Activated CD8-positive, alpha-beta T cell treated with anti-CD3 and anti-CD28 coated beads for 36 hours (primary cell): ENCODE measurements around the gene FAM193A. TPM values are rescaled to one million over a fixed set of nuclear protein-coding genes. Genes with fewer than 3 reads are reported as not detected.

Experiments used
- ATAC-seq: fragments of 200-7000 bp; cut with Tn5 transposase; one replicate; pipeline ENCODE4 v1.10.0; 2021; ENCODE audit warnings: mild to moderate bottlenecking, moderate library complexity
- CTCF ChIA-PET: fragments of 350-600 bp; sonication (Branson Sonifier 250); formaldehyde crosslinking; loops from one replicate; lab custom pipeline; 2021; ENCODE audit warnings: antibody characterized with exemption; lab: Charles Lee
- POLR2A ChIA-PET: fragments of 350-600 bp; sonication (Branson Sonifier 250); formaldehyde crosslinking; loops from one replicate; lab custom pipeline; 2021; ENCODE audit warnings: antibody characterized with exemption; lab: Charles Lee
- DNase-seq: peaks from one replicate; pipeline ENCODE4 v3.0.0-alpha.2; 2020
- H3K27ac Mint-ChIP-seq: one replicate; pipeline ENCODE4 v1.8.0; 2021; ENCODE audit warnings: mild to moderate bottlenecking, mixed read lengths
- H3K27me3 Mint-ChIP-seq: one replicate; pipeline ENCODE4 v1.8.0; 2021; ENCODE audit warnings: mixed read lengths
- H3K36me3 Mint-ChIP-seq: one replicate; pipeline ENCODE4 v1.8.0; 2021; ENCODE audit warnings: low read depth, mixed read lengths
- H3K4me1 Mint-ChIP-seq: one replicate; pipeline ENCODE4 v1.8.0; 2021; ENCODE audit warnings: low read depth, mixed read lengths
- H3K4me3 Mint-ChIP-seq: one replicate; pipeline ENCODE4 v1.8.0; 2021; ENCODE audit warnings: mild to moderate bottlenecking, moderate library complexity, mixed read lengths
- H3K9me3 Mint-ChIP-seq: one replicate; pipeline ENCODE4 v1.8.0; 2021; ENCODE audit warnings: mixed read lengths
- CTCF ChIP-seq: fragments of 200-600 bp; IDR thresholded peaks from one replicate; pipeline ENCODE4 v1.8.0; 2022; ENCODE audit warnings: antibody characterized with exemption, mild to moderate bottlenecking
- intact Hi-C: fragments of 100-400 bp; cut with micrococcal nuclease; formaldehyde crosslinking; loops from one replicate; pipeline ENCODE4 v1.10.0; 2022
- total RNA-seq, 2 experiments: library from RNA; stranded (reverse); gene quantifications; one replicate each; pipeline ENCODE4 v1.2.3, GENCODE V29; 2021

Gene FAM193A
- total RNA-seq, 2 experiments from 2014 or later, result 22.4 to 22.9 TPM

GRCh38 chr4:2715426-2715825, 179.0 kb downstream of the FAM193A start:
- H3K4me1 Mint-ChIP-seq, result peaks cover 21% of the 10 kb centered on the region
- ATAC-seq (no peak), DNase-seq (no peak)
- ChIA-PET CTCF (no interaction called here), POLR2A (no interaction called here)
- no peaks in the 10 kb centered on the region for H3K9me3 Mint-ChIP-seq
- peaks cover 26% of the 10 kb centered on the region for H3K36me3 Mint-ChIP-seq
- intact Hi-C loops, result no loop called here
- H3K4me3 Mint-ChIP-seq, result no peak overlapping the region
- no peaks in the 10 kb centered on the region for H3K27me3 Mint-ChIP-seq
- no peak for TF ChIP-seq CTCF
- no peak overlapping the region for H3K27ac Mint-ChIP-seq

GRCh38 chr4:2716236-2716635, 179.8 kb downstream of the FAM193A start:
- Mint-ChIP-seq H3K9me3 (no peaks in the 10 kb centered on the region), H3K27me3 (no peaks in the 10 kb centered on the region), H3K4me1 (peaks cover 21% of the 10 kb centered on the region), H3K36me3 (peaks cover 28% of the 10 kb centered on the region), H3K27ac (no peak overlapping the region), H3K4me3 (no peak overlapping the region)
- CTCF ChIA-PET, result no interaction called here
- ATAC-seq (no peak), DNase-seq (no peak)
- TF ChIP-seq CTCF, result no peak
- POLR2A ChIA-PET, result no interaction called here
- intact Hi-C loops, result no loop called here

GRCh38 chr4:2721586-2721985, 185.1 kb downstream of the FAM193A start:
- Mint-ChIP-seq H3K4me3 (no peak overlapping the region), H3K36me3 (peaks cover 21% of the 10 kb centered on the region), H3K9me3 (no peaks in the 10 kb centered on the region), H3K27ac (no peak overlapping the region), H3K4me1 (peaks cover 12% of the 10 kb centered on the region), H3K27me3 (no peaks in the 10 kb centered on the region)
- ChIA-PET POLR2A (interaction anchor here (1.0 to 1.2 kb wide), 2 partner anchors 24 to 29 kb away, joined by 3 to 5 read pairs; no protein-coding TSS in a partner anchor), CTCF (no interaction called here)
- TF ChIP-seq CTCF, result no peak
- DNase-seq (no peak), ATAC-seq (no peak)
- intact Hi-C loops, result no loop called here

- TF ChIP-seq CTCF, result no peak
- CTCF ChIA-PET, result no interaction called here
- no peak for ATAC-seq
- Mint-ChIP-seq H3K27me3 (no peaks in the 10 kb centered on the region), H3K4me3 (no peak overlapping the region), H3K9me3 (no peaks in the 10 kb centered on the region), H3K4me1 (peaks cover 12% of the 10 kb centered on the region), H3K27ac (no peak overlapping the region), H3K36me3 (peaks cover 21% of the 10 kb centered on the region)
- no peak for DNase-seq
- intact Hi-C loops, result no loop called here
- POLR2A ChIA-PET, result interaction anchor here (1.0 to 1.2 kb wide), 2 partner anchors 24 to 28 kb away, joined by 3 to 5 read pairs; no protein-coding TSS in a partner anchor
These were observed 185.6 kb downstream of the FAM193A start for GRCh38 chr4:2722033-2722432.

GRCh38 chr4:2723751-2724150, 187.3 kb downstream of the FAM193A start:
- peak overlapping the region; percentile 49 for H3K27ac Mint-ChIP-seq
- TF ChIP-seq CTCF, result no peak

More at GRCh38 chr4:2723751-2724150, 187.3 kb downstream of the FAM193A start:
- H3K36me3 Mint-ChIP-seq, result peaks cover 20% of the 10 kb centered on the region
- DNase-seq, result no peak
- H3K4me1 Mint-ChIP-seq, result peaks cover 12% of the 10 kb centered on the region
- no peaks in the 10 kb centered on the region for H3K9me3 Mint-ChIP-seq
- POLR2A ChIA-PET, result no interaction called here
- ATAC-seq, result no peak
- intact Hi-C loops, result no loop called here
- CTCF ChIA-PET, result no interaction called here
- H3K27me3 Mint-ChIP-seq, result no peaks in the 10 kb centered on the region
- H3K4me3 Mint-ChIP-seq, result no peak overlapping the region
